HG02678 (cell line): ENCODE results near the gene CSNK1A1.
"Not testable (repeated sequence)": the region's sequence is repeated elsewhere in the genome, so short reads cannot be mapped to it uniquely, and the experiment has no call there.

Experiments
- ATAC-seq: cut with Tn5 transposase; IDR thresholded peaks from one replicate; pipeline ENCODE4 v1.9.1; 2021; ENCODE audit warnings: mild to moderate bottlenecking, moderate library complexity; ENCODE audit not compliant: unreplicated experiment

The CSNK1A1 gene

GRCh38 chr5:149532413-149532812, 18.8 kb downstream of the CSNK1A1 start:
- ATAC-seq: no peak

DNA sequence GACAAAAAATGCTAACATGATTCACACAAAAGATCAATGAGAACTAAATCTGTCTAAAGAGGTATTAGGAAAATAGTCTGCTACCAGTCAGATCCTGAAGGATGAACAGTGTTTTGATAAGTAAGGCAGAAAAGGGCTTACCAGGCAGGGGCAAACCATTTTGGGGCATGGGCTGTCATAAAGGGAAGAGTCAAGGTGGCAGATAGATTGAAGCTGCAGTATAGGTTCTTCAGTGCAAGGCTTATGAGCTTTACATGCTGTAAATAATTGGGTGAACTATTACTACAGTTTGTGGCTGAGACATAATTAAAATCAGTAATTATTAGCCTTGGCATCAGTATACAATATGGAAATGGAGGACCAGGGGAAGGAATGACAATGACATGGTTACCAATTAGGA, 21.8 kb downstream of the CSNK1A1 start:
- ATAC-seq: no peak

- no peak for ATAC-seq
These were observed 22.8 kb downstream of the CSNK1A1 start for GRCh38 chr5:149528281-149529060.

DNA sequence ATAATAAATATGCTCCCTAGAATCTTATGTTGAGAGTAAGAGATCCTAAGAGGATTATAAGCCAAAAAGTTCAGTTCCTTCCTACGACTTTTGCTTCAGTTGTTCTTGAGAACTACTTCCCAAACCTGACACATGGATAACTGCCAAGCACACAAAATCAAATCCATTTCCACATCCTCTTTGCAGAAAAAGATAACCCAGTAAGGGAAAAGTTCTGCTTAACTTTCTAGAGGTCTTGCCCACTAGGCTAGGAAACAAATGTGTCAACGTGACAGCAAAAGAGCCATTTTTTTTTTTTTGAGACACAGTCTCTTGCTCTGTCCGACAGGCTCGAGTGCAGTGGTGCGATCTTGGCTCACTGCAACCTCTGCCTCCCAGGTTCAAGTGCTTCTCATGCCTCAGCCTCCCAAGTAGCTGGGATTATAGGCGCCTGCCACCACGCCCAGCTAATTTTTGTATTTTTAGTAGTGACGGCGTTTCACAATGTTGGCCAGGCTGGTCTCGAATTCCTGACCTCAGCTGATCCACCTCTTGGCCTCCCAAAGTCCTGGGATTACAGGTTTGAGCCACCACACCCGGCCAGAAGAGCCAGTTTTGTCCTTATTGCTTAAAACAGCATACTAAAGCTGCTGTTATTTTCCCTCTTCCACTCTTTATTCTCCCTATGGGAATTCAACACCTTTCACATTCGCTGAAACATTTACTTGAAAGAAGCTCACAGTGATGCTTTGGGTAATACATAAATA, 24.2 kb downstream of the CSNK1A1 start:
- no peak for ATAC-seq

DNA sequence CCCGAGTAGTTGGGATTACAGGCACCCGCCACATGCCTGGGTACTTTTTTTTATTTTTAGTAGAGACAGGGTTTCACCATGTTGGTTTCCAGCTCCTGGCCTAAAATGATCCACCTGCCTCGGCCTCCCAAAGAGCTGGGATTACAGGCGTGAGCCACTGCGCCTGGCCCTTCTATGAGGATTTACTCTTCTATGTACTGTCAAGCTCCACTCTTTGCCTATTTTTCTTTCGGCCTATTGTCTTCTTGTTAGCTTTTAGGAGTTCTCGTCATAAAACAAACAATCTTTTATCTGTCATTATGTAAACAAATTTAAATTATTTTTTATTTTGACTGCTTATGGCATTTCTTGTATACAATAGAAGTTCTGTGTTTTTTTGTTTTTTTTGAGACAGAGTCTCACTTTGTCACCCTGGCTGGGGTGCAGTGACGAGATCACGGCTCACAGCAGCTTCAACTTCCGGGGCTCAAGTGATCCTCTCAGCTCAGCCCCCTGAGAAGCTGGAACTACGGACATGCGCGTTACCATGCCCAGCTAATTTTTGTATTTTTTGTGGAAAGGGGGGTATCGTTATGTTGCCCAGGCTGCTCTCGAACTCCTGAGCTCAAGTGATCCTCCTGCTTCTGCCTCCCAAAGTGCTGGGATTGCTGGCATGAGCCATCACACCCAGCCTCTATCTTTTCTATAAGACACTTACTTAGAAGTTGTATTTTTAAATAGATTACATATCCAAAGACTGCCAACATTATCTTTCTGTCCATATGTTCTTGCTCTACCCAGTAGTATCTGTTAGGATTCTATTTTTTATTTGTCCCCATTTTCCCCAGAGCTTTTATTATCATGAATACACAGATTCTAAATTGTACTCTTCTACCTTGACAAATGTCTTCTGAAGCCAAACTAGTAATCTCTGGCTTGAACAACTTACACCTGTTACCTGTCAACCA, 29.2 kb downstream of the CSNK1A1 start:
- no peak for ATAC-seq

- ATAC-seq: no peak
These were observed 31.6 kb downstream of the CSNK1A1 start for GRCh38 chr5:149519601-149520000.

DNA sequence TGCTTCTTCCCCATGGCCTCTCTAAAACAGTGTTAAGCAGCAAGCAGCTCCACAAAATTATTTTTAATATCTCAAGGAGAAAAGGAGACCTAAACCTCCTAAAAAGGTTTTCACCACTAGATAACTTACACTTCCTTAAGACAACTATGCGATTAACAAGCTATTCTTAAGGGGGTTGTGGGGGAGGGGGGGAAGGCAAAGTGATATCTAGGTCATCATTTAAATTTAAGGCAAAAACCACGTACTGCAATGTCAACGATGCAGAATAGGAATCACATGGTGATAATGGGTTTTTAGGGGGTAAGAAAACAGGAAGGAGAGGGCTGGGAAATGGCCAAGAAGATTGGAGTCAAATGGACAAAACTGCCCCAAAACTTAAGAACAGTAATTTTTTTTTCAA, 32.6 kb downstream of the CSNK1A1 start:
- no peak for ATAC-seq

DNA sequence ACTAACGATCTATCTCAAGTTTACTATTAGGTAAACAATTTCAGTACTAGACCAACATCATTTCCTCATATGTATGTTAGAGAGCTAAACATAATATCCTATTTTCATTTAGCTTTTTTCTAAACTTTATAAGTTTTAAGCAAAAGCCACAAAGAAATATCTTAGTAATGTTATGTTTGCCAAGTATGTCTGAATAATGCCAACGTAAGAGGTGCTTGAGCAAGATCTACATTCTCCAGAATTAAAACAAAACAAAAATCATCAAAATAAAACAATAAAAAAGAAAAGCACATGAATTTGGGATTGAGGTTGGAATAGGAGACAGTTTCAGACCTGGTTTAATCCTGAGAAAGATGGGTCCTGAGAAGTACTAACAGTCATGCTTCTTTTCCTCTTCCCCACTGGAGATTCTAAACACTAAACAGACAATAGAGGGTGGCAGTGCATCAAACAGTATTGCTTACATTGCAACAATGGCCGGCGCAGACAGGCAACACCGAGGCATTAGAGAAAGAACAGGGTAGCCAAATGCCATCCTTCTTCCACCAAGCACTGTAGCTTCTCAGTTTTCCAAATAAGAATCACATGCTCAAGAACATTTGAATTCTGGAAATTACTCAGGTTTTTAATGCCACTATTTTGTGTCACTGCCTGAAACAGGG, 33.6 kb downstream of the CSNK1A1 start:
- no peak for ATAC-seq

DNA sequence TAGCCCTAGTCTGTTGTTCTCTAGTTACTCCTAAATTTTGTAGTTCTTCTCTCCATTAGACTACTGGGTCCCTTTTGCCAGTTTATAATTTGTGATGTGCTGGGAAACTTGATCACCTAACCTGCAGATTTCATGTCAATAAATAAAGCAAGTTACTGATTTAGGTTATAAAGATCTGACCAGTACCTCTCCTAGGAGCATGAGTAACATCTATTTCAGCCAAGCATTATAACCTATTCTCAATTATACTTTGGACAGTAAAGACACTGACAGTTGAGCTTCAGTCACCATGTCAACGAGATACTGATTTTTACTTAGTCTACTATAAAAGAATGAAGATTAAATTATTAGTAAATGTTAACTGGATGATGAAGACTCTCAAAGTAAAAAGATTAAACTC, 36.7 kb downstream of the CSNK1A1 start:
- ATAC-seq: no peak

GRCh38 chr5:149513372-149513947, 37.8 kb downstream of the CSNK1A1 start:
- ATAC-seq: not testable (repeated sequence)

DNA sequence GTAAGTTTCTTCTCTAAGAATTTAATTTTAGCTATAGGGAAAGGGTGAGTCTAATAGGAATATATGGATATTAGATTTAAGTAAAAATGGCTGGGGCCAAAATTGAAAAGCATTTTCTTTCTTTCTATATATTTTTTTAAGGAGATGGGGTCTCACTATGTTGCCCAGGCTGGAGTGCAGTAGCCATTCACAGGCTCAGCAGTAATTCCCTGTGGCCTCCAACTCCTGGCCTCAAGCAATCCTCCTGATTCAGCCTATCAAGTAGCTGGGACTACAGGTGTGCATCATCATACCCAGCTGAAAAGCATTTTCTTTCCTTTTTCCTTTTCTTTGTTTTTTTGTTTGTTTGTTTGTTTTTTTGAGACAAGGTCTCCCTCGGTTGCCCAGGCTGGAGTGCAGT, 41.1 kb downstream of the CSNK1A1 start:
- ATAC-seq: no peak

DNA sequence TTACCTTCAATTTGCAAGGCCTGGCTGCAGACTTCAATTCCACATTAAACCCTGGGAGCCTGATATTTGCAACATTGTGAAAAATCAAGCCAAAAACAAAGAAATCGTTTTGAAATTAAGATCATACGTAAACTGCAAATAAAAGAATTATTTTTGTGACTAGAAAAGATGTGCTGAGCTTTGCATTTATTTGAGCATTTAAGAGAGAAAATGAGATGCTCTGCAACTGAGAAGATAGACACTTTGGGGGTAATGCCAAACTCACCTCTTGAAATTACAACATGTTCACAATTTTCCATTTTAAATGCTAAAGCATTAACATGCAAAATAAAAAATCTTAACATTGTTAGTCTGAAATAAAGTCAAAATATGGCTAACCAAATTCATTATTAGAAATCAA, 46.6 kb downstream of the CSNK1A1 start:
- no peak for ATAC-seq

GRCh38 chr5:149503006-149503405, 48.2 kb downstream of the CSNK1A1 start:
- no peak for ATAC-seq

DNA sequence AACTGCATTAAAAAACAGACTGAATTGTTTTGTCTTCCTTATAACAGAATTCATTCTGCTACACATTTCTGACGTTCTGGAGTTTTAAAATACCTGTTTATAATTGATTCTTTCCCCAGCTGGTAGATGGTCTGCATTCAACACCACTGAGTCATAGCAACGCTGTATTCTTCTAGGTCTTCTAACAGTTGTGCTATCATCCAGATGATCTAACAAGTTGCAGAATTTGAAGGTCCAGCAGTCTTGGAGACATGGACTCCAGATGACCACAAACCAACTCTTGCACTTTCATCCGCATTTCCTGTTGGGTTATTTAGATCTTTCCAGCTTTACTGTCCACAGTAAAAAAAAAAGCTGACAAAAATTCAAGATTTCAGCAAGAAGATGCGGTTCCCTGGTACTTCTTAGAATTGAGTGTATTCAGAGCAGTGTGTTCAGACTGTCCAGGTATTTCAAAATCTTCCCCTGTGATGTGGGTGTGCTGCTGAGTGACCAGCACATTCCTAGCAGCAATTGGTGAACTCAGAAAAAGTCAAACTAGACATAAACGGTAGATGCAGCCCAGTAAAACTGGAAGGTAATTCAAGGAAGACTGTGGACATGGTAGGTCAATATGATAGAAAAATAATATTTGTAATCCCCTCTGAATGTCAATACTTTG, 50.2 kb downstream of the CSNK1A1 start:
- ATAC-seq: no peak

- no peak for ATAC-seq
These were observed 52.4 kb downstream of the CSNK1A1 start for GRCh38 chr5:149498724-149499336.

DNA sequence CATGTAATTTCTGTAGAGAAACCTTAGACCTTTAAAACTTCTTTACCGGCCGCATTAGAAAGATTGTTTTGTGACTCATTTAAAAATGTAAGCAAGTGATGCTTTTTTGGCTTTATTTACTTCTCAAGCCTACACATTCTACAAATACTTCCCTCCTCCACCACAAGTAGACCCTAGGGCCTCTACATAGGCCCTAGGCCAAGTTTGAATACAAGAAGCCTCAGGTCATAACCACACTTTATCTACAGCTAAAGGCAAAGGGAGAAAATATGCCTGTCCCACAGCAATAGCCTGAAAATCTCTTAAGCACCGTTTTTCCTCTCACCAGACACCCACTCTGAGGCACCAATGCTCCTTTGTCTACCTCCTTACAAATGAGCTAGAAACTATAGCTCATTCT, 53.9 kb downstream of the CSNK1A1 start:
- ATAC-seq: no peak

DNA sequence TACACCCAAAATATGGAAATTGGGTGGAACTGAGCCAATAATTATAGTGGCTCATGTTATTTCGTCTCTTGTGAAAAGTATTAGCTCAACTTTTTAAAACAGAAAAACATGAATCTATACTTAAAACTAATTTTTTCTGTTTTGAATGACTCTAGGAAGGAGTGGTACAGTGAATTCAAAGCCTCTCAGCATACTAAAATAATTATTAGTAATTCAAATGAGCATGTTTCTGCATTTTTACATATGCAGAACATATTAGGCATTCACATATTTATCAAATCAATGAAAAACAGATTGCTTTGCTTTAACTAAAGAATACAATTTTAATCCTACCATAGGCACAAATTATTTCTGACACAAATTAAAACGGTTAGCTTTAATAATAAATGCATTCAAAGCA, 54.3 kb downstream of the CSNK1A1 start:
- ATAC-seq: no peak

- ATAC-seq: no peak
These were observed 55.1 kb downstream of the CSNK1A1 start for GRCh38 chr5:149496166-149496565.

DNA sequence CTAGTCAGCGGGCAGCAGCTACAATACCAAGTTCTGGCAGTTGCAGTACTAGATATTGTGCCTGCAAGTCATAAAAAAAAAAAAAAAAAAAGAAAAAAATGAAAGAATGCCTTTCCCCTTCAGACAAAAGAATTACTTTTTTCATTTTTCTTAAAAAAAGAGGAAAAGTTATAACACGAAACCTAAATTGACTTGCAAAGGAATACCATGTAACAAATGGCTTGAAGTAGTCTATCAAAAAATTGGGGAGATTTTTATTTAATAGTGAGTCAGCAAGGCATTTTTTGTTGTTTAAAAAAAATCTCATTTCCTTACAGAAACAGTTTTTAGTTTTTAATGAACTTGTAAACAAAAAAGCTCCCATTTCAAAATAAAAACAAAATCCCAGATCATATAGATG, 55.6 kb downstream of the CSNK1A1 start:
- no peak for ATAC-seq
